HEK293 (cell line): Measurements from ENCODE around the gene FXYD3.

Experiments used
- ATF2 ChIP-seq: fragments of 450-650 bp; formaldehyde crosslinking; IDR thresholded peaks from 2 replicates; pipeline ENCODE4 v1.5.1; 2016; ENCODE audit warnings: missing biosample characterization, missing genetic modification characterization, low read depth
- CTCF ChIP-seq: fragments of 450-650 bp; formaldehyde crosslinking; IDR thresholded peaks from 2 replicates; pipeline ENCODE4 v1.5.1; 2016; ENCODE audit warnings: missing biosample characterization, missing genetic modification characterization
- IKZF3 ChIP-seq: fragments of 450-650 bp; IDR thresholded peaks from 2 replicates; pipeline ENCODE4 v1.5.0; 2018; ENCODE audit warnings: missing biosample characterization, mild to moderate bottlenecking, missing genetic modification characterization, moderate library complexity
- MYNN ChIP-seq: fragments of 450-650 bp; formaldehyde crosslinking; IDR thresholded peaks from 2 replicates; pipeline ENCODE4 v1.5.1; 2016; ENCODE audit warnings: missing biosample characterization, missing genetic modification characterization, borderline replicate concordance
- OVOL3 ChIP-seq: fragments of 450-650 bp; formaldehyde crosslinking; IDR thresholded peaks from 2 replicates; pipeline ENCODE4 v1.5.1; 2016; ENCODE audit warnings: missing biosample characterization, missing genetic modification characterization
- PATZ1 ChIP-seq: fragments of 450-650 bp; formaldehyde crosslinking; IDR thresholded peaks from 2 replicates; pipeline ENCODE4 v1.5.1; 2016; ENCODE audit warnings: missing biosample characterization, missing genetic modification characterization
- ZBTB21 ChIP-seq: fragments of 450-650 bp; formaldehyde crosslinking; IDR thresholded peaks from 2 replicates; pipeline ENCODE4 v1.5.1; 2017; ENCODE audit warnings: missing biosample characterization, missing genetic modification characterization
- ZNF132 ChIP-seq: fragments of 450-650 bp; formaldehyde crosslinking; IDR thresholded peaks from 2 replicates; pipeline ENCODE4 v1.5.1; 2017; ENCODE audit warnings: missing biosample characterization, missing genetic modification characterization, borderline replicate concordance
- ZNF140 ChIP-seq: fragments of 450-650 bp; formaldehyde crosslinking; IDR thresholded peaks from 2 replicates; pipeline ENCODE4 v1.5.1; 2016; ENCODE audit warnings: missing biosample characterization, missing genetic modification characterization
- ZNF211 ChIP-seq: fragments of 450-650 bp; formaldehyde crosslinking; IDR thresholded peaks from 2 replicates; pipeline ENCODE4 v1.5.1; 2016; ENCODE audit warnings: low read depth, missing biosample characterization, missing genetic modification characterization
- ZNF548 ChIP-seq: fragments of 450-650 bp; formaldehyde crosslinking; IDR thresholded peaks from 2 replicates; pipeline ENCODE4 v1.5.1; 2016; ENCODE audit warnings: missing biosample characterization, missing genetic modification characterization

GRCh38 chr19:35086455-35086854 lies 29.2 kb upstream of the FXYD3 start:
- no peak for TF ChIP-seq CTCF (tag by site-specific recombination)
- no peak for TF ChIP-seq OVOL3 (tag by site-specific recombination)
- no peak for TF ChIP-seq ATF2
- no peak for TF ChIP-seq PATZ1 (tag by site-specific recombination)
- no peak for TF ChIP-seq ZNF140 (tag by site-specific recombination)
- TF ChIP-seq ZNF548 (tag by site-specific recombination), result no peak
- TF ChIP-seq ZNF211 (tag by site-specific recombination), result no peak
- TF ChIP-seq ZBTB21 (tag by site-specific recombination), result no peak
- no peak for TF ChIP-seq MYNN (tag by site-specific recombination)
- no peak for TF ChIP-seq ZNF132 (tag by site-specific recombination)
- TF ChIP-seq IKZF3, result no peak
